ENCODE data around the gene CD63. TPM values are rescaled to one million over a fixed set of nuclear protein-coding genes. Genes with fewer than 3 reads are reported as not detected.
A peak's percentile ranks its signal among the peaks of the same experiment; 100 is the strongest.

CD63 gene
- total and polyA plus RNA-seq, 9 of the 15 experiments (the other 6 are each of a cell fraction or from before 2014, with no cell fraction given), result 313 to 735 (median 433) TPM

DNA sequence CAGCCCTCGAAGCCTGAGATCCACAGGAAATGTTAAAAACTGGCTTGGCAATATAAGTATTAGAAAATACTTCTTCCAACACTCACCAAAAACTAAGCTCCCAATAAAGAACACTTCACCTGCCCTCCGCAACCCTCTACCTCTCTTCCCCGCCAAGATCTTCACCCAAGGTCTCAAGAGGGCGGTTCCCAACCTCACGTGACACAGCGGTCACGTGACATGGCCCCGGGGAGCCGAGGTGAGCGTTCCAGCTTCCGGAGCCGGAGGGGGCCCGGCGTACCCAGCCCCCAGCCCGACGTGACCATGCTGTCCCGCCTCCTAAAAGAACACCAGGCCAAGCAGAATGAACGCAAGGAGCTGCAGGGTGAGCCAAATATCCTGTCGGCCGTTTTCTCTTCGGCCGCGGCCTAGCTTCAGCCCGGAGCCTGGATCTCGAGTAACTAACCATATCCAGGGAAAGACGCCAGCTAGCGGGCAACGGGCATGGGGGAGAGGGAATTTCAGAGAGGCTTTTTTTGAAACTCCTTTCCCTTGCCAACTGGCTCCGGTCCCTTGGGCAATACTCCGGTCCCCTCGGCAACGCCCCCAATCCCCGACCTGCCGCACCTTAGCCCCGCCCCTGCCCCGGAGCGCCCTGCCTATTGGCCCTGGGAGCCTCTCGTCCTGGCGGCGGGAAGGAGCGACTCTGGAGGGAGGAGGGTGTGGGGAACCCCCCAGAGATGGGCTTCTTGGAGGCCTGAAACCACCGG, 12.8 kb downstream of the CD63 start, which contains the start of gene BLOC1S1 (continued):
- TF ChIP-seq, protein P1, sequence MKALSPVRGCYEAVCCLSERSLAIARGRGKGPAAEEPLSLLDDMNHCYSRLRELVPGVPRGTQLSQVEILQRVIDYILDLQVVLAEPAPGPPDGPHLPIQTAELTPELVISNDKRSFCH (CRISPR knock-in tag; IDR thresholded peaks at IDR 0.05), result no peak
- TF ChIP-seq, protein P1 (tag; IDR thresholded peaks at IDR 0.05), result peak; percentile 46; the same call in 1 of the 2 replicates
- TF ChIP-seq ZNF274 (IDR thresholded peaks at IDR 0.05; ENCODE audit: borderline replicate concordance, low read depth, low read length), result no peak
- peak; percentile 66; the same call in 1 of the 2 replicates for TF ChIP-seq SUPT5H (IDR thresholded peaks at IDR 0.05)
- no peak for TF ChIP-seq SLC30A9 (CRISPR knock-in tag; IDR thresholded peaks at IDR 0.05)
- no peak for TF ChIP-seq NR3C1 (CRISPR knock-in tag; IDR thresholded peaks at IDR 0.05)
- no peak for TF ChIP-seq TCF7L2 (IDR thresholded peaks at IDR 0.05; ENCODE audit: low read depth, low read length)
- TF ChIP-seq, protein P2, sequence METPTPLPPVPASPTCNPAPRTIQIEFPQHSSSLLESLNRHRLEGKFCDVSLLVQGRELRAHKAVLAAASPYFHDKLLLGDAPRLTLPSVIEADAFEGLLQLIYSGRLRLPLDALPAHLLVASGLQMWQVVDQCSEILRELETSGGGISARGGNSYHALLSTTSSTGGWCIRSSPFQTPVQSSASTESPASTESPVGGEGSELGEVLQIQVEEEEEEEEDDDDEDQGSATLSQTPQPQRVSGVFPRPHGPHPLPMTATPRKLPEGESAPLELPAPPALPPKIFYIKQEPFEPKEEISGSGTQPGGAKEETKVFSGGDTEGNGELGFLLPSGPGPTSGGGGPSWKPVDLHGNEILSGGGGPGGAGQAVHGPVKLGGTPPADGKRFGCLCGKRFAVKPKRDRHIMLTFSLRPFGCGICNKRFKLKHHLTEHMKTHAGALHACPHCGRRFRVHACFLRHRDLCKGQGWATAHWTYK (CRISPR knock-in tag; IDR thresholded peaks at IDR 0.05), result peak; percentile 74; the same call in 1 of the 2 replicates
- TF ChIP-seq, protein P3, sequence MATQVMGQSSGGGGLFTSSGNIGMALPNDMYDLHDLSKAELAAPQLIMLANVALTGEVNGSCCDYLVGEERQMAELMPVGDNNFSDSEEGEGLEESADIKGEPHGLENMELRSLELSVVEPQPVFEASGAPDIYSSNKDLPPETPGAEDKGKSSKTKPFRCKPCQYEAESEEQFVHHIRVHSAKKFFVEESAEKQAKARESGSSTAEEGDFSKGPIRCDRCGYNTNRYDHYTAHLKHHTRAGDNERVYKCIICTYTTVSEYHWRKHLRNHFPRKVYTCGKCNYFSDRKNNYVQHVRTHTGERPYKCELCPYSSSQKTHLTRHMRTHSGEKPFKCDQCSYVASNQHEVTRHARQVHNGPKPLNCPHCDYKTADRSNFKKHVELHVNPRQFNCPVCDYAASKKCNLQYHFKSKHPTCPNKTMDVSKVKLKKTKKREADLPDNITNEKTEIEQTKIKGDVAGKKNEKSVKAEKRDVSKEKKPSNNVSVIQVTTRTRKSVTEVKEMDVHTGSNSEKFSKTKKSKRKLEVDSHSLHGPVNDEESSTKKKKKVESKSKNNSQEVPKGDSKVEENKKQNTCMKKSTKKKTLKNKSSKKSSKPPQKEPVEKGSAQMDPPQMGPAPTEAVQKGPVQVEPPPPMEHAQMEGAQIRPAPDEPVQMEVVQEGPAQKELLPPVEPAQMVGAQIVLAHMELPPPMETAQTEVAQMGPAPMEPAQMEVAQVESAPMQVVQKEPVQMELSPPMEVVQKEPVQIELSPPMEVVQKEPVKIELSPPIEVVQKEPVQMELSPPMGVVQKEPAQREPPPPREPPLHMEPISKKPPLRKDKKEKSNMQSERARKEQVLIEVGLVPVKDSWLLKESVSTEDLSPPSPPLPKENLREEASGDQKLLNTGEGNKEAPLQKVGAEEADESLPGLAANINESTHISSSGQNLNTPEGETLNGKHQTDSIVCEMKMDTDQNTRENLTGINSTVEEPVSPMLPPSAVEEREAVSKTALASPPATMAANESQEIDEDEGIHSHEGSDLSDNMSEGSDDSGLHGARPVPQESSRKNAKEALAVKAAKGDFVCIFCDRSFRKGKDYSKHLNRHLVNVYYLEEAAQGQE (IDR thresholded peaks at IDR 0.05; ENCODE audit: borderline replicate concordance), result peak; percentile 96
- TF ChIP-seq, protein P3 (CRISPR knock-in tag; IDR thresholded peaks at IDR 0.05; ENCODE audit: low read depth), result 0 out of 2 replicates have a peak, but pooled peaks have one; percentile 24
- peak; percentile 45; the same call in 1 of the 2 replicates for TF ChIP-seq ZZZ3 (IDR thresholded peaks at IDR 0.05)
- no peak; the same call in 1 of the 2 replicates for TF ChIP-seq MIER1 (IDR thresholded peaks at IDR 0.05; ENCODE audit: low read depth)
- no peak for TF ChIP-seq ZNF324 (CRISPR knock-in tag; IDR thresholded peaks at IDR 0.05)
- no peak for TF ChIP-seq HMGN3 (IDR thresholded peaks at IDR 0.05; ENCODE audit: borderline replicate concordance, extremely low read depth, insufficient read length, low read depth, low read length)
- TF ChIP-seq HSF4 (CRISPR knock-in tag; IDR thresholded peaks at IDR 0.05; ENCODE audit: borderline replicate concordance), result no peak
- TF ChIP-seq MED1 (CRISPR knock-in tag; IDR thresholded peaks at IDR 0.05; ENCODE audit: borderline replicate concordance), result no peak
- TF ChIP-seq NFYB (IDR thresholded peaks at IDR 0.05; ENCODE audit: extremely low read depth, insufficient read length), result no peak

All from K562 (cell line).